Skeletal muscle cell (primary cell): ENCODE results near the gene CUL9.

Experiments used
- DNase-seq: peaks from one replicate; pipeline ENCODE4 v3.0.0-alpha.2; 2010; ENCODE audit warnings: low read depth
- H3K4me3 ChIP-seq: 2 replicates; pipeline ENCODE4 v1.5.1; 2011; ENCODE audit warnings: low read depth, mild to moderate bottlenecking, control low read depth, low read length, moderate library complexity

CUL9 gene

GRCh38 chr6:43263314-43264178 lies 81.5 kb downstream of the CUL9 start:
- DNase-seq, result peak; percentile 9
- H3K4me3 ChIP-seq, result no peak overlapping the region

- no peak overlapping the region for H3K4me3 ChIP-seq
- no peak for DNase-seq
Measured at GRCh38 chr6:43264599-43265145, 82.7 kb downstream of the CUL9 start.

DNA sequence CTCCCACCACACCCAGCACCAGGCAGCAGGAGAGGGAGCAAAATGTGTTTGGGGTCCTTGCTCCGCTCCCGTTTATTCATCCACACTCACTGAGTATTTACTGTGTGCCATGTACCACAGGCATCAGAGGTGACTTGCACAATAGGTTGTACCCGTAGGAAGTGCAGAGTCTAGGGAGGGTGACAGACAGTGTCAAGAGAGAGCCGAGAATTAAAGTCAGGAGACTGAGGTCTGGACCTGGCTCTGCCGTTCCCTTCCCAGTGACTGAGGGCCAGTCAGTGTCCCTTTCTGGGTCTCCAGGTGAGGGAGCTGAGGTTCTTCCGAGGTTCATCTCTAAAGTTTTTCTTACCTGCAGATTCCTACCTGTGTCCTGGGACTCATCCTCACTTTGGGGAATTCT lies 83.6 kb downstream of the CUL9 start:
- no peak overlapping the region for H3K4me3 ChIP-seq
- no peak for DNase-seq

DNA sequence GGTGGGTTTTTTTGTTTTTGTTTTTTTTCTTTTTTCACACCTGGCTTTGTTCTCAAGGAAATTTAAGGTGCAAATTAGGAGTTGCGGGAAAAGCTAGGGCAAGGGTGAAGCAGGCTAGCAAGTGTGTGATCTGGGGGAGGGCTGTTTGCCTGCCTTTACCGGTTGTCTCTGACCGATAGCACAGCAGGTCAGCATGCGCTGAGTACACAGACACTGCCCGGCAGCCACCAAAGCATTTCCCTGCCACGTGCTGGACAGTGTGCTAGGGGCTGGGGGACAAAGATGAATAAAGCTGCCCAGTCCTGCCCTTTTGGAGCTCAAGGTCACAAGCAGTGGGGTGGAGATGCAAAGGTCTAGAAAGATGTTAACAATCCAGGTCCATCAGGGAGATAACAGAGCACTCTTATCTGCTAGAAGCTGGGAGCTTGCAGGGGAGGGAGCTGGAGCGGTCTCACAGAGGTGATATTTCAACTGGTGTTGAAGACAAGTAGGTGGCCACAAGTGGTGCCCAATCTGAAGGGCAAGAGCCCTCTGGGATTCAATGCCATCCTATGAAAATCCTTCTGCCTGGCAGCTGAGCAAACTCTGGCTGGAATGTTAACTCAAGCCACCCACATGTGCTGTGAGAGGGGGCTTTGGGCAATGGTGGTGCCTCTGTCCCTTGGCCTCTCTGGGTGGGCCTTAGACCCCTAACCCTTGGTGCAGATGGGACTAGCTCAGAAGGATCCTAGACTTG lies 85.8 kb downstream of the CUL9 start:
- no peak overlapping the region for H3K4me3 ChIP-seq

GRCh38 chr6:43268355-43268700 lies 86.3 kb downstream of the CUL9 start:
- H3K4me3 ChIP-seq, result no peak overlapping the region
- no peak for DNase-seq

More for the DNA sequence above, 85.8 kb downstream of the CUL9 start:
- no peak for DNase-seq

- H3K4me3 ChIP-seq, result no peak overlapping the region
- DNase-seq, result no peak
Measured at GRCh38 chr6:43268782-43269272, 86.8 kb downstream of the CUL9 start.

DNA sequence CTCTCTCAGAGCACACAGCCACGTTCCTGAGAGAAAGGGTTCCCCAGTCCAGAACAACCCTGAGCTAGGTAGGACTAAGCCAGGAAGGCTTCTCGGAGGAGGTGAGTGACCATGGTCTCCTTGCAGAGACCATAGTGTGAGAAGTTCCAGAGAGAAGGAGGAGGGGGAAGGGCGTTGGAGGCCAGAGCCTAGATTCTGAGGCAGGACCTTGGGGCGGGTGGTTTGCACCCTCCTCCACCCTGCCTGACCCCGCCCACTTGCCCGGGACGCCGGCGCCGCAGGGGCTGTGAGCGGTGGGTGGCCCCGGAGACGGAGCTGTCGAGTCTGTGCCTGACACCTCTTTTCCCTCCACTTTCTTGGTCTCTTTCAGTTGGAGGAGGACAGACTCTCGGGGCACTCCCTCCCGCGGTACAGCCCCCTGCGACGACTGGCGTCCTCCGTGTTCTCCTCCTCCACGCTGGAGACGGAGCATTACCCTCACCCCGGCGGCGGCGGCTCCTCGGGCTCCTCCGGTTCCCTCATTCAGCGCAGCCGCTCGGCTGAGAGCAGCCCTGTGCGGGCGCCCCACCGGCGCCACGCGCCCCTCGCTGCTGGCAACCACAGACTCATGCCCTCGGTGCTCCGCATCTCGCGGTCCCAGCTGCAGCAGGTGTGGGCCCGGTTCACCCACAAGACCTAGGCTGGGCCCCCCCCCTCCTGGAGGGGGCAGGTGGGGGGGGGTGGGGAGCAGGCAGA lies 87.4 kb downstream of the CUL9 start:
- H3K4me3 ChIP-seq, result peak overlapping the region; percentile 30
- no peak for DNase-seq

DNA sequence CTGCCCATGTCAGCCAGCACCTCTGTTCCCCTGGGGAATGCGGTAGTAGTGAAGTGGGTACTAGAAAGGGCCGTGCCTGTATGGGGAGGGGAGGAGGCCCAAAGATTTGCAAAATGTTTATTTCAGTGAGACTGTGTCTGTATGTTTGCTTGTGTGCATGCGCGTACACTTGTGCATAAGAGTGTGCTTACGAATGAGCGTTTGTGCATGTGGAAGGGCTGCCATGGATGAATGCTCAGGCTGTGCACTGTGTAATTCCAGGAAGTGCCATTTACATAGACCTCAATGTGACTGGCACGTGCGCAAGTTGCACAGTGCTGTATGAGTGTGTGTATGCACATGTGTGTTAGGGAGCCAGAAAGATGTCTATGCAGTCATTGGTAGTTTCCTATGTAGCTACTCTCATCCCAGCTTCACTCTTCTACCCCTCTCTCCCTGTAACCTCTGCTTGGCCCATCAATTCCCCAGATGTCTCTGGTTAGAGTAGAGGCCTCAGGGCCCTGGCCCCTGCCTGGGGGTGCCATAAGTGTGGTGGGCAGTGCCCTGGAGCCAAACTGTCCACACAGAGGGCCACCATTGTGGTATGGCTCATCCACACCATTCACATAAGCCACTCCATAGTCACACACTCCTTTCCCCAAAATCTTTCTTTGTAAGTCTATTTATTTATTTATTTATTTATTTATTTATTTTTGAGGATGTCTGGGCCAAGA lies 89.3 kb downstream of the CUL9 start:
- no peak for DNase-seq

GRCh38 chr6:43271944-43272343 lies 89.9 kb downstream of the CUL9 start:
- no peak for DNase-seq
- H3K4me3 ChIP-seq, result no peak overlapping the region

More for the DNA sequence above, 89.3 kb downstream of the CUL9 start:
- H3K4me3 ChIP-seq, result no peak overlapping the region

- H3K4me3 ChIP-seq, result no peak overlapping the region
- DNase-seq, result no peak
Measured at GRCh38 chr6:43273707-43274106, 91.7 kb downstream of the CUL9 start.
